HCT116 (cell line): ENCODE results near the gene CIB4. TPM values are rescaled to one million over a fixed set of nuclear protein-coding genes. Genes with fewer than 3 reads are reported as not detected.
"Not testable (repeated sequence)": the region's sequence is repeated elsewhere in the genome, so short reads cannot be mapped to it uniquely, and the experiment has no call there.

ENCODE experiments used
- ATAC-seq: fragments of 200-7000 bp; cut with Tn5 transposase; 2 replicates; pipeline ENCODE4 v1.9.1; 2020; ENCODE audit warnings: mild to moderate bottlenecking, moderate library complexity
- BruUV-seq: library from RNA; stranded (reverse); fragments of 400-500 nt; replicated peaks from 2 replicates; lab custom pipeline; 2021; lab: Mats Ljungman, UMichigan
- CTCF ChIA-PET: fragments of 300-600 bp; sonication (Branson Sonifier 250); formaldehyde crosslinking; loops from one replicate; lab custom pipeline; 2021; ENCODE audit warnings: antibody characterized with exemption; lab: Charles Lee
- POLR2A ChIA-PET: fragments of 300-600, 350-600 bp; sonication (Branson Sonifier 250); formaldehyde crosslinking; loops from one replicate; lab custom pipeline; 2021; ENCODE audit warnings: antibody characterized with exemption; lab: Charles Lee
- RAD21 ChIA-PET, 2 experiments: fragments of 300-600 bp; sonication (Branson Sonifier 250); formaldehyde crosslinking; loops; one replicate each; lab custom pipeline; 2023; ENCODE audit warnings: low total read pairs in 2 of 2; ENCODE audit not compliant: uncharacterized antibody in 2 of 2, unreplicated experiment in 2 of 2, low non-redundant PET in 1 of 2; lab: Charles Lee
- DNase-seq: peaks from one replicate; pipeline ENCODE4 v3.0.0-alpha.2; 2010; ENCODE audit warnings: low read depth, low spot score
- H2AFZ ChIP-seq: fragments of 200-600 bp; shearing (Covaris generic), sonication (generic); 2 replicates; pipeline ENCODE4 v1.6.1; 2017; ENCODE audit warnings: low read depth, mixed run types, mixed read lengths, antibody characterized with exemption, low read length; ENCODE audit not compliant: poor library complexity, severe bottlenecking
- H3K27ac ChIP-seq: 2 replicates; pipeline ENCODE4 v1.5.1; 2012; ENCODE audit warnings: low read depth, low read length
- H3K27me3 ChIP-seq: fragments of 200-600 bp; sonication (generic); 2 replicates; pipeline ENCODE4 v1.6.1; 2016; ENCODE audit warnings: mixed run types, low read length, mixed read lengths; ENCODE audit not compliant: insufficient read depth
- H3K36me3 ChIP-seq, 2 experiments: fragments of 200-500 bp in 1 of 2; fragments of 200-600 bp in 1 of 2; sonication (Bioruptor generic) in 1 of 2; sonication (generic) in 1 of 2; 2 replicates each; pipeline versions ENCODE4 v1.5.1 to v1.6.1; 2014 to 2016; ENCODE audit warnings: low read length in 2 of 2, inconsistent platforms in 1 of 2, mixed read lengths in 1 of 2, mixed run types in 1 of 2; ENCODE audit not compliant: insufficient read depth in 2 of 2, control insufficient read depth in 1 of 2
- H3K4me1 ChIP-seq, 2 experiments: fragments of 200-600 bp in 1 of 2; sonication (generic) in 1 of 2; 2 replicates each; pipeline versions ENCODE4 v1.5.1 to v1.6.1; 2012 to 2017; ENCODE audit warnings: low read length in 2 of 2, inconsistent platforms in 1 of 2, mild to moderate bottlenecking in 1 of 2, mixed read lengths in 1 of 2, mixed run types in 1 of 2, moderate library complexity in 1 of 2; ENCODE audit not compliant: insufficient read depth in 2 of 2, control insufficient read depth in 1 of 2
- H3K4me2 ChIP-seq: fragments of 200-600 bp; sonication (generic); 2 replicates; pipeline ENCODE4 v1.6.1; 2017; ENCODE audit warnings: mixed run types, low read length, mixed read lengths
- H3K4me3 ChIP-seq, 2 experiments: fragments of 200-600 bp in 1 of 2; sonication (generic) in 1 of 2; replicated peaks in 1 of 2; 2 replicates each; pipeline ENCODE4 v1.5.1; 2011 to 2016; ENCODE audit warnings: low read length in 2 of 2, control low read depth in 1 of 2, low read depth in 1 of 2, mild to moderate bottlenecking in 1 of 2, mixed read lengths in 1 of 2, mixed run types in 1 of 2
- H3K79me2 ChIP-seq: fragments of 200-600 bp; sonication (generic); 2 replicates; pipeline ENCODE4 v1.6.1; 2017; ENCODE audit warnings: mild to moderate bottlenecking, mixed run types, low read length, moderate library complexity, mixed read lengths; ENCODE audit not compliant: insufficient read depth
- H3K9ac ChIP-seq: fragments of 200-600 bp; sonication (generic); 2 replicates; pipeline ENCODE4 v1.6.1; 2016; ENCODE audit warnings: low read length, mixed read lengths
- H3K9me2 ChIP-seq: fragments of 200-600 bp; sonication (generic), shearing (Covaris generic); 2 replicates; pipeline ENCODE4 v1.6.1; 2017; ENCODE audit warnings: mixed run types, mild to moderate bottlenecking, moderate library complexity; ENCODE audit not compliant: insufficient read depth
- H3K9me3 ChIP-seq, 2 experiments: fragments of 200-500 bp in 1 of 2; fragments of 200-600 bp in 1 of 2; sonication (Bioruptor generic) in 1 of 2; sonication (generic) in 1 of 2; 2 replicates each; pipeline ENCODE4 v1.6.1; 2014 to 2017; ENCODE audit warnings: low read length in 2 of 2, mixed read lengths in 2 of 2, inconsistent platforms in 1 of 2, low read depth in 1 of 2, mild to moderate bottlenecking in 1 of 2, mixed run types in 1 of 2, moderate library complexity in 1 of 2; ENCODE audit not compliant: control insufficient read depth in 1 of 2, insufficient read depth in 1 of 2
- H4K20me1 ChIP-seq: fragments of 200-600 bp; sonication (generic), shearing (Covaris generic); 2 replicates; pipeline ENCODE4 v1.6.1; 2017; ENCODE audit warnings: mixed run types, mild to moderate bottlenecking, moderate library complexity; ENCODE audit not compliant: insufficient read depth
- POLR2AphosphoS5 ChIP-seq: IDR thresholded peaks from 2 replicates; pipeline ENCODE4 v1.6.1; 2011; ENCODE audit warnings: mild to moderate bottlenecking, low read depth, low read length, moderate library complexity
- TCF7L2 ChIP-seq: IDR thresholded peaks from 2 replicates; pipeline ENCODE4 v1.7.0; 2011; ENCODE audit warnings: borderline replicate concordance, inconsistent platforms; ENCODE audit not compliant: insufficient read depth, insufficient read length; ENCODE audit errors: extremely low read depth
- ZNF274 ChIP-seq: fragments of 200-500 bp; sonication (Bioruptor generic); IDR thresholded peaks from 2 replicates; pipeline ENCODE4 v1.6.1; 2014; ENCODE audit warnings: mild to moderate bottlenecking, low read depth, low read length, inconsistent platforms
- intact Hi-C: fragments of 100-400 bp; cut with micrococcal nuclease; formaldehyde crosslinking; loops from 2 replicates; pipeline ENCODE4 v1.10.0; 2022
- total RNA-seq: library from RNA; stranded (reverse); gene quantifications from one replicate; pipeline ENCODE4 v1.2.1, GENCODE V29; 2021; ENCODE audit not compliant: unreplicated experiment

CIB4 gene
- total RNA-seq, 1 experiment from 2014 or later, result not detected

GRCh38 chr2:26566731-26567130 lies 74.4 kb downstream of the CIB4 start:
- H3K27me3 ChIP-seq, BruUV-seq, H3K9me2 ChIP-seq, ATAC-seq, H2AFZ ChIP-seq, H3K4me3 ChIP-seq, H3K9ac ChIP-seq, H3K27ac ChIP-seq, H3K4me2 ChIP-seq, DNase-seq, POLR2A ChIA-PET, H3K36me3 ChIP-seq, H3K79me2 ChIP-seq, intact Hi-C loops, H3K9me3 ChIP-seq, H4K20me1 ChIP-seq, RAD21 ChIA-PET: not testable (repeated sequence)
- CTCF ChIA-PET, result interaction anchor here (1.3 kb wide), 1 partner anchor 46 kb away, joined by 3 read pairs; no protein-coding TSS in a partner anchor
- peaks cover 17 to 20% of the 10 kb centered on the region in 2 experiments for H3K4me1 ChIP-seq

GRCh38 chr2:26566081-26566375 lies 75.1 kb downstream of the CIB4 start:
- Histone ChIP-seq H3K4me1 (peaks cover 20 to 27% of the 10 kb centered on the region in 2 experiments), H3K4me3 (no peak overlapping the region), H3K79me2 (no peaks in the 10 kb centered on the region), H3K27me3 (no peaks in the 10 kb centered on the region), H3K27ac (no peak overlapping the region), H2AFZ (no peak overlapping the region), H3K9me2 (no peaks in the 10 kb centered on the region), H3K9ac (no peak overlapping the region), H3K36me3 (no peaks in the 10 kb centered on the region), H4K20me1 (no peaks in the 10 kb centered on the region), H3K9me3 (no peaks in the 10 kb centered on the region), H3K4me2 (no peak overlapping the region)
- TF ChIP-seq TCF7L2 (no peak), POLR2AphosphoS5 (no peak), ZNF274 (no peak)
- DNase-seq (no peak), ATAC-seq (no peak)
- intact Hi-C loops, result no loop called here
- ChIA-PET CTCF (interaction anchor here (1.3 kb wide), 1 partner anchor 45 kb away, joined by 3 read pairs; no protein-coding TSS in a partner anchor), POLR2A (no interaction called here), RAD21 (interaction anchor here in 1 of 2 experiments (1.0 kb wide), 1 partner anchor 12 kb away, joined by 3 read pairs; no protein-coding TSS in a partner anchor)
- no TSS peak for BruUV-seq
